Bronchial epithelial cell (primary cell): ENCODE results near the gene CYP46A1. TPM values are rescaled to one million over a fixed set of nuclear protein-coding genes. Genes with fewer than 3 reads are reported as not detected.

Experiments used
- DNase-seq: peaks from one replicate; pipeline ENCODE4 v3.0.0-alpha.2; 2010; ENCODE audit warnings: low read depth
- FAIRE-seq: peaks from 2 replicates; lab custom pipeline; 2011; peaks lifted over from hg19 to GRCh38; lab: Jason Lieb, UNC
- H3K27me3 ChIP-seq: 2 replicates; pipeline ENCODE4 v1.5.1; 2011; ENCODE audit warnings: low read length; ENCODE audit not compliant: control insufficient read depth, insufficient read depth
- H3K36me3 ChIP-seq: 2 replicates; pipeline ENCODE4 v1.5.1; 2011; ENCODE audit warnings: low read length; ENCODE audit not compliant: control insufficient read depth, insufficient read depth
- H3K4me3 ChIP-seq: 2 replicates; pipeline ENCODE4 v1.5.1; 2011; ENCODE audit warnings: mild to moderate bottlenecking, low read depth, low read length, control low read depth
- total RNA-seq: library from RNA; depleted of rRNA; stranded (reverse); fragments of >200 nt; gene quantifications from 2 replicates; pipeline ENCODE4 v1.2.1, GENCODE V29; 2014
- TF ChIP-seq, protein P1 (sequence below): IDR thresholded peaks from 2 replicates; pipeline ENCODE4 v1.5.1; 2011; ENCODE audit warnings: mild to moderate bottlenecking, moderate library complexity, low read length, control low read depth, inconsistent platforms; ENCODE audit not compliant: insufficient read depth, severe bottlenecking

The CYP46A1 gene
- total RNA-seq, 1 donor from 2014 or later, result not detected

DNA sequence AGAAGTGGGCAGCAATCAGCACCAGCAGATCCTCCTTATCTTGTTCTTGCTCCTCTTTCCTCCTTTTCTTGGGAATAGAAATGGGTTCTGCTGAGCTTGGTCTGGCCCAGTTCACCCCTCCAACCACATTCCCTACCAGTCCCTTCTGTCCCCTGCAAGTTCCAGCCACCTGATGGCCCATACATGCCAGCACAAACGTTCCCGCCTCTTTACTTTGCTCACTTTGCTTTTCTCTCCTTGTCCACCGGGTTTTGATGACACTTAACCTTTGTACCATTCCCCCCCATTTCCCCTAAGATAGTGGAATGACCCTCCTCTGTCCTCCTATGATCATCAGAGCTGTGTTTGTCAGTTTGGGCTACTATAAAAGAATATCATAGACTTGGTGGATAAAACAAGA lies 85.7 kb downstream of the CYP46A1 start:
- no peaks in the 10 kb centered on the region for H3K36me3 ChIP-seq
- no peak overlapping the region for H3K4me3 ChIP-seq
- DNase-seq (no peak), FAIRE-seq (no peak)
- H3K27me3 ChIP-seq, result peaks cover 6% of the 10 kb centered on the region
- TF ChIP-seq, protein P1, sequence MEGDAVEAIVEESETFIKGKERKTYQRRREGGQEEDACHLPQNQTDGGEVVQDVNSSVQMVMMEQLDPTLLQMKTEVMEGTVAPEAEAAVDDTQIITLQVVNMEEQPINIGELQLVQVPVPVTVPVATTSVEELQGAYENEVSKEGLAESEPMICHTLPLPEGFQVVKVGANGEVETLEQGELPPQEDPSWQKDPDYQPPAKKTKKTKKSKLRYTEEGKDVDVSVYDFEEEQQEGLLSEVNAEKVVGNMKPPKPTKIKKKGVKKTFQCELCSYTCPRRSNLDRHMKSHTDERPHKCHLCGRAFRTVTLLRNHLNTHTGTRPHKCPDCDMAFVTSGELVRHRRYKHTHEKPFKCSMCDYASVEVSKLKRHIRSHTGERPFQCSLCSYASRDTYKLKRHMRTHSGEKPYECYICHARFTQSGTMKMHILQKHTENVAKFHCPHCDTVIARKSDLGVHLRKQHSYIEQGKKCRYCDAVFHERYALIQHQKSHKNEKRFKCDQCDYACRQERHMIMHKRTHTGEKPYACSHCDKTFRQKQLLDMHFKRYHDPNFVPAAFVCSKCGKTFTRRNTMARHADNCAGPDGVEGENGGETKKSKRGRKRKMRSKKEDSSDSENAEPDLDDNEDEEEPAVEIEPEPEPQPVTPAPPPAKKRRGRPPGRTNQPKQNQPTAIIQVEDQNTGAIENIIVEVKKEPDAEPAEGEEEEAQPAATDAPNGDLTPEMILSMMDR, result no peak

DNA sequence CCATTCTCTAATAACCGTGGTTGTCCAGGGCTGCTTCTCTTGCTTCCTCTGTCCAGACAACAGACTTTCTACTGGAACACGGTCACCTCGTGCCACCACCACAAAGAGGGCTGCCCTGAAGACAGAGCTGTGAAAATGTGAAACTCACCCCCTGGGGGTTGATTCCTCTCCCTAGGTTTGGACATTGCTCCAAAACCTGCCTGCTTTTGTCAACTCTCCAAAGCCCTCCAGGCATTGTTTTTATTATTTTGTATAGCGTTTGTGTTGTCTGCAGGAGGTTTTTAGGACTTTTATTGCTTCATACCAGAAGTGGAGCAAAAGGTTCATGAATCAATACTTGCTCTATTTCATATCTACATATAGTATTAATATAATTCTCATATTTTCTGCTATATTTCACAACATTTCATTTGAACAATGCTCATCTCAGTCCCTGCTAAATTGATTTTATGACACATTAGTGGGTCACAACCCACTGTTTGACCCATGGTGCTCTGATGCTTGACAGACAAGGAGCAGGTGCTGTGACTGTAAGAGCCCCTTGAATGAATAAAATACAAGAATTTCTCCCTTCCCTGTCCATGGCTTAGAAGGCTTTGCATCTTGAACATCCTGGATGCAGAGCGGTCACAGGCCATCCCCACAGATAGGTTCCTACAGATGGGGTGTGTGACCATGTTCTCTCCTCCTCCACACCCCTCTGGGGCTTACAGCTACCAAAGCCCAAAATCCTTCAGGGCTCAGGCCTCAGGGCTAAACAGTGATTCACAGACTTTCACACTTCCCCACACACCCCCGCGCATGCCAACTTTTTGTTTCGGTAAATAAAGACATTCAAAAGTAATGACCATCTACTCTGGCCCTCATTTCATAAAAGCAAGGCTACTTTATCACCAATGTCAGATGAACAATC lies 88.5 kb downstream of the CYP46A1 start:
- DNase-seq (no peak), FAIRE-seq (no peak)
- H3K4me3 ChIP-seq, result no peak overlapping the region
- H3K36me3 ChIP-seq, result no peaks in the 10 kb centered on the region
- peaks cover 6% of the 10 kb centered on the region for H3K27me3 ChIP-seq
- TF ChIP-seq, protein P1, result no peak

DNA sequence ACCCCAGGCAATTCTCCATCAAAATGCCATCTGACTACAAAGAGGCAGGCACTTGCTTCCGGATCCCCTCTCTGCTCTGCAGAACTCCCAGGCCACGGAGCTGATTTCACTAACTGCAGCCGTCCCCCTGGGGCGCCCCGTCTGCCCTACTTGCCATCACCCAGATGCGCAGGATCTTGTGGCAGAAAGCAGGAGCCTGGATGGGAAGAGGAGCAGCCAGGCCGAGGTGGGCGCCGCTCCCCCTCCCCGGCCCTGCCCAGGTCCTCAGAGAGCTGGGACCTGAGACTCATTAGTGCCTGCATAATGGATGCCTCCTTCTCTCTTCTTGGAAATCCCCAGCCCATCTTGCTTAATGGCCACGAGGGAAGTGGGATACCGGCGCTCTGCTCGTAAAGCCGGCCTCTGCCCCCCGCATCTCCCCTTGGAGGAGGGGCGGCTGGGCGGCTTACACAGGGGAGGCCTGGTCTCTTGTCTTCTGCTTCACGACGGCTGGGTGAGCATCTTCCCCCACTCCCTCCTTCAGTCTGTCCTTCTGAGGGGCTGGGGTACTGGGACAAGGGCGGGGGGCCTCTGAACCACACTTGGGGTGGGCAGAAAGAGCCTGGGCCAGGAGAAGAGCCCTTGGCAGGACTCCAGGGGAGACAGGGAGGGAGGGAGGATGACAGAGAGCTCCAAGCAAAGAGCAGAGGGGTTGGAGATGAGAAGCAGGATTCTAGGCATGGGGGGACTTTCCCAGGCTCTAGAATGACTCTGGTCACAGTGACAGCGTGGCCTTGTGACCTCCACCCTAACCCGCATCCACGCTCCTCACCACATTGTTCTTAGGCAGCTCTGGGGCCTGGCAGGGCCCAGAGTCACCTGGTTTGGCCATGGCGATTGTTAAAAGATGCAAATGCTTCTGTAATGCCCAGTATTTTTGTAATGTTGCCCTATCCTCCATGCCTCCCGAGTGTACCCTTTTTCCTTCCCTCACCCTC lies 89.7 kb downstream of the CYP46A1 start:
- Histone ChIP-seq H3K27me3 (peaks cover 6% of the 10 kb centered on the region), H3K36me3 (no peaks in the 10 kb centered on the region), H3K4me3 (no peak overlapping the region)
- FAIRE-seq (no peak), DNase-seq (no peak)
- TF ChIP-seq, protein P1, result no peak

DNA sequence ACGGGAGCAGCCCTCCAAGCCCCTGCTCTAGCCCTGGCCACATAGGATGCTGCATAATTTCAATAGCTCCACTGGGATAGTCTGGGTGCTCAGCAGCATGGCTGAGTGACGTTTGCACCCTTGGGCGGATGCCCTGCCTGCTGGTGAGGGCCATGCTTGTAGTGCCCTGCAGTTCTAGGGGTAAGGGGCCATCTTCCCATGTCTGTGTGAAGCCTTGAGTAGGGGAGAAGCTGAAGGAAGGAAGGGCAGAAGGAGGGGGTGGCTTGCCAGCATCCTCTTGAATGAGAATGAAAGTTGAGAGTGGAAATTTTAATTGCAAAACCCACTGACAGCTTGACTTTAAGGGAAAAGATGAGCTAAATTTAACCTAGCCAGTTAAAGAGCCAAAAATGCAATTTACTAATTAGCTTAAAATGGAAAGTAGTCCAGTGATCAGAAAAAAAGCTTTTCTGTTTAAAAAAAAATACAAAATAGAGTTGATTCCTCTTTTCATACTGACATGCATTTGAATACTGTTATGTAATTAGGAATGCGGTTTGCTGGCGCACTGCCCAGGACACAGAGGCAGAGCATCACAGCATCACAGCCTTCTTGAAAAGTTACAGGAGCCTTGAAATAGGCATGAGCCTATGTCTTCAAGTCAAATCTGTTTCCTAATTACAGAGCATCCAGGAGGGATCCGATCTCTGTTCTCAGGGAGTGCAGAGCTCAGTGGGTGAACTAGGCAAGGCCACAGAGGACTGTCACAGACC lies 90.6 kb downstream of the CYP46A1 start:
- H3K36me3 ChIP-seq, result no peaks in the 10 kb centered on the region
- TF ChIP-seq, protein P1, result no peak
- H3K4me3 ChIP-seq, result no peak overlapping the region
- H3K27me3 ChIP-seq, result peaks cover 3% of the 10 kb centered on the region
- no peak for FAIRE-seq
- no peak for DNase-seq

DNA sequence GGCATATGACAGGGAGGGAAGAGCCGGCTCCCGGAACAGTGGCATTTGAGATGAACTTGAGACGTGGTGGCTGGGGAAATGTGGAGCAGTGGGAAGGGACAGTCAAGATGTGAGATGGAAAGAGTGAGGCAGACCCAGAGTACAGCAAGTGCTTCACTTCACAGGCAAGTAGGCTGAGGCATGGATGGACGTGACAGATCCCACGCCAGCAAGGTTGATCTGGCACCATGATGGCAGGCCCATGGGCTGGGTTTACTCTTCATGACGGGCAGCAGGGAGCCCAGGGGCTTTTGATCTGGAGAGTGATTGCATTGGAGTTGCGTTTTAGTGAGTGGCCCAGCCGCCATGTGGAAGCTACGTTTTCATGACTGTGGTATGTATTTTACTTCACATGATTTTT lies 91.3 kb downstream of the CYP46A1 start:
- TF ChIP-seq, protein P1, result no peak
- FAIRE-seq (peak; percentile 32), DNase-seq (no peak)
- Histone ChIP-seq H3K4me3 (no peak overlapping the region), H3K36me3 (no peaks in the 10 kb centered on the region), H3K27me3 (peaks cover 2% of the 10 kb centered on the region)
